M059J (cell line): ENCODE data around the gene AKNA. TPM values are rescaled to one million over a fixed set of nuclear protein-coding genes. Genes with fewer than 3 reads are reported as not detected.

Experiments used
- DNase-seq: peaks from one replicate; pipeline ENCODE4 v3.0.0-alpha.2; 2012; ENCODE audit warnings: low read depth
- total RNA-seq: library from RNA; depleted of rRNA; stranded (reverse); fragments of >200 nt; shearing (Covaris generic); gene quantifications from 2 replicates; pipeline ENCODE4 v1.2.3, GENCODE V29; 2014

AKNA gene
- total RNA-seq, 1 experiment from 2014 or later = 3.2 TPM

DNA sequence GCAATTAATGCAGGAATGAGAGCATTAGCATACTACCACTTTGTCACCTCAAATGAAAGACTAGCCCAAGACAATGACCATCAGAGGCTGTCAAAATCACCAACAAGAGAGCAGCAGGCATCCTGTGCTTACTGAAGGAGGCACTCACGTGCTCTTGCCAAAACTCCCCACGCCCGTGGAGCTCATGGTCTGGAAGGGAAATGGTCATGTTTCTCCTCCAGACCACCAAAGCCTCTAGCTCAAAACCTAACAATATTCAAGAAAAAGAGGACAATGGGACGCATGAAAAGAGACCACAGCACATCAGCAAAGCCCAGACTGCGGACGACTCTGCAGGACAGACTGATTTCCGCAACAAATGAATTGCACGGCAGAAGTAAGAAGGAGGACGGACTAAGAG, 12.8 kb downstream of the AKNA start:
- DNase-seq = no peak

DNA sequence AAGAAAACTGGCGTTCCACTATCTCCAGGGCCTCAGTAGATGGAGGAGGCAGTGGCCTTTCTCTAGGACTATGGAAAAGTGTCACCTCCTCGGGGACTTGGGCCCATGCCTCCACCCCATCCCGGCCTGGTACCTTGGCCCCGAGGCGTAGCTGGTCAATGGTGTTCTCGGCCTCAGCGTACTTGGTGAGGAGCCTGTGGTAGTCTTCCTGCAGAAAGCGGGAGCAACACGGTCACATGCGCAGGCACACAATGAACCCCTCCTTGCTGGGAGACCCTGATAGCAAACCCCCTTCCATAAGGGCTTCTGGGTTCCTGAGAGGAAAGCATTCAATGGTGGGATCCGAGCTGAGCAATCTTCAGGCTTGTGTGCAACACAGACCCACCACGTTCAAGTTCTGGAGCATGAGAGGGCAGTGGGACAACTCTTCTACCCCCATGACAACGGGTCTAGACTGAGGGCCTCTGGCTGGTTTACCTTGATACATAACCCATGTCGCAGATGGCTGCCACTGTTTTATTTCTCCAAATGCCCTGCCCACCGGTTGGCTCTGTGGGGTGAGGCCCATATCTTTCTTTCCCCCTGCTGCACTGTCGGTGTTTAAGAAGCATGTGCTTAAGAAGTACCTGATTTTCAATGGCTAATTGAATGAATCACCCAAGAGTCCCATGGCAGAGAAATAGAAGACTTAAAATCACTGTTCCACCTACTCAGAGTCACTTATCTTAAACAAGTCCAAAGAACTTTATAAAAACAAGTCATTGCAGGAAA, 13.6 kb downstream of the AKNA start:
- DNase-seq = no peak

- DNase-seq = no peak
Observed at GRCh38 chr9:114372921-114373448, 14.8 kb downstream of the AKNA start.

DNA sequence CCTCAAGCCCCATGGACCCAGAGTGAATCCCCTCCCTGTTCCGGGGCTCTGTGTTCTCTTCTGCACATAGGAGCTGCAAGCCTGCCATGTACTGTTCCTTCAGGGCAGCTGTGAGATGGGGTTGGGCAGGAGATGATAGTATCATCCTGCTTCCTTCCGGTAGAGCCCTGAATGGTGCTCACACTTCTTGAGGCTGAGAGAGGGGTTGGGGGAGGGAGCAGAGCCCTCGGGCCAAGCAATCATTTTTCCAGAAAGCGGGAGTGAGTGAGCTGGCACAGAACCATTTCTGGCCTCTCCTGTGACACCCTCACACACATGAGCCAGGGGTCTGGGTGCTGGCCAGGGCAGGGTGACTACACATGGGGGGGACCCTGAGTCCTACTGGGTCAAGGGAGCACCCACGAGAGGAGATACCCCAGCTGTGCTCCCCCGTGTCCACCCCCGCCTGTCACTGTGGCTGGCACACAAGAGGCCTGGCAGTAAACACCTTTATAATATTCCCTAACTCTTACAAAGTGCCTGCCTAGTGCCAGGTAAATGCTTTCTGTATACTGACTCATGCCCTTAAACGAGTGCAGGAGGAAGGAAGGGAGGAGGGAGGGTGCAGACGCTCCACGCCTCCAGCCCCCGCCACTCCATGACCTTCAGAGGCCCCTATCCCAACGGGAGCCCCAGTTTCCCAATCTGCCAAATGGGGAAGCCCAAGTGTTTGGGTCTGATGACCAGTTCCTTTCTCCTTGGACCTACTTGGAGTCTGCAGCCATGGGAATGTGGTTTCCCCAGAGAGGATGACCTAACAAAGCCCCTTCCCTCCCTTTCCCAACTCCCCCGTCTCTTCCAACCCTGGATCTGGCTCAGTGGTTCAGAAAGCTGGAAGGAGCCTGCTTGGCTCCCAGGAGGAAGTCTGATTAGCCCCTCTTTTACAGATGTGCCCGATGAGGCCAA, 15.5 kb downstream of the AKNA start:
- DNase-seq = peak; percentile 85

DNA sequence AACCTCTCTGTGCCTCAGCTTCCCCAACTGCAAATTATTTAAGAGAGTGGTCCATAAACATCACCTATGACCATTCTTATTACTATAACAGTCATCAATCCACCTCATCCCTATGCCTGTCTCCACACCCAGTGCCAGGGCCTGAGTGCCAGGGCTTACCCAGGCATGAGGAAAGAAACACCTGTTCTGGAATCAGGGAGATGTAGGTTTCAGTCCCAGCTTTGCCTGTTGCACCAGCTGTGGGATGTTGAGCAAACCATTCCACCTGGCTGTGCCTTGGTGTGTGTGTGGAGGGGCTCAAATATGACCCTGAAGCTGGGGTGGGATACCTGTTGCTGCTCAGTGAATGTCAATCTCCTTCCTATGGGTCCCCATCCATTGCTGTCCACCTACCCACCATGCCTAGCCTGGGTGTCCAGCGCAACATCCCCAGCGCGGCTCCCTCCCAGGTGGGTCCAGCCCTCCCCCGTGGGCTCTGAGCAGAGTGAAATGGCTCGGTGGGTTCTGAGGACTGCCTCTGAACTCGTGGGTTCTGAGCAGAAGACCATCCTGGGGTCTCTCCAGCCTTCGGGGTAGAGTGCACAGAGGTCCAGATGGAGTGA, 16.3 kb downstream of the AKNA start:
- DNase-seq = no peak

GRCh38 chr9:114370968-114371320, 16.8 kb downstream of the AKNA start:
- no peak for DNase-seq

- DNase-seq = no peak
Observed at GRCh38 chr9:114370251-114370967, 17.4 kb downstream of the AKNA start.

GRCh38 chr9:114369216-114370130, 18.3 kb downstream of the AKNA start:
- DNase-seq = no peak

- DNase-seq = no peak
Observed at GRCh38 chr9:114367772-114368569, 19.8 kb downstream of the AKNA start.

DNA sequence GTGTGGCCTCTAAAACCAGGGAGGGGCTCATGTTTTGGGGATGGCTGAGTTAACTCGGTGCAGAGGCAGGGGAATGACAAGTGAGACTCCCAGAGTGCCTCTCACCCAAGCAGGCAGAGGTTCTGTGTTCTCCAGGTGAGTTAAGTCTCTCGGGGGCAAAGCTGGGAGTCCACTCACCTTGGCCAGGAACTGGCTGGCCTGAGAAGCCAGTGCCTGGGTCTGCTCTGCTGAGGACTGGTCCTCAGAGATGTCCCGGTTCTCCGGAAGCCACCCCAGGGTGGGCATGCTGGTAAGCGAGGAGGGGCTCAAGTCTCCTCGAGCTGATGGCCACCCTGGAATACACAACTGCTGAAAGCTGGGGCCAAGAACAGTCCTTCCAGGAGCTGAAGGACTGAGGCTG, 20.4 kb downstream of the AKNA start:
- no peak for DNase-seq

DNA sequence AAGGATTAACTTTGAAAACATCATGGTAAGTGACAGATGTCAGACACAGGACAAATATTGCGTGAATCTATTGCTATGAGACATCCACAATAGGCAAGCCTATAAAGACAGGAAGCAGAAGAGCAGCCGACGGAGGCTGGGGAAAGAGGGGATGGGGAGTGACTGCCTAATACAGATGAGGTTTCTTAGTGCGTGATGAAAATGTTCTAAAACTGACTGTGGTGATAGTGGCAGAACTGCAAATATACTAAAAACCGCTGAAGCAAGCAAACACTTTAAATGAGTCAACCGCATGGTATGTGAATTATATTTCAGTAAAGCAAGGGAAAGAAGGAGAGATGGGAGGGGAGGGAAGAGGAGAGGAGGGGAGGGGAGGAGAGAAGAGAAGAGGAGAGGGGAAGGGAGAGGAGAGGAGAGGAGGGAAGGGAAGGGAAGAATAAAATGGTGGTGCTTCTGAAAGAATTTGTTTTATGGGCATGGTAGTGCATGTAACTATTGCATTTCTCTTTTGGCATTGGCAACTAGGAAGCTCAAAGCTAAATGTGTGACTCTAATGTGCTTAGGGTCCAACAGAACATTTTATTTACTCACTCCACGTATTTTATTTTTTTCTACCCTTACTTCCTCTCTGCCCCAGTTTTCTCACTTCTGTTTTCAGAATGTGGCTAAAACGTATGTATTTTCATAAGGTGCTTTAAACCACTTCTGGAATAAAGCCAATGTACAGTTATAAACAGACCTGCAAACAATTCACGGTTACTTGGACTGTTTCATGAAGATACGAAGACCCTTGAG, 21.3 kb downstream of the AKNA start:
- peak; percentile 95 for DNase-seq

DNA sequence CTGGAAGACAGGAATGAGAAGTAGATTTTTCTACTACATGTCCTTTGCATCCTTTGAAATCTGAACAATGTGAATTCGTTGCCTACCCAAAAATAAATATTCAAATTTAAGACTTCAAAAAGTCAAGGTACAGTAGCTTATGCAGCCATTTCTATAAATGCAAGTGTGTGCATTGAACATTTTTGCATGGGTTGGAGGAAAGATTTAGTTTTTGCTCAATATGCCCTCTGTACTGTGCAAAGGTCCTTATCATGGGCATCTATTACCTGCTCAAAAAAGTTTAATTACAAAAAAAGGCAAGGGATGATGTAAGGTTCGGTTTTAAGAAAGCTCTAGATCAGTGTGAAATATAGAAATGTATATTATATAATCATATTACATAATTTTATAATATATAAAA, 22.6 kb downstream of the AKNA start:
- no peak for DNase-seq

DNA sequence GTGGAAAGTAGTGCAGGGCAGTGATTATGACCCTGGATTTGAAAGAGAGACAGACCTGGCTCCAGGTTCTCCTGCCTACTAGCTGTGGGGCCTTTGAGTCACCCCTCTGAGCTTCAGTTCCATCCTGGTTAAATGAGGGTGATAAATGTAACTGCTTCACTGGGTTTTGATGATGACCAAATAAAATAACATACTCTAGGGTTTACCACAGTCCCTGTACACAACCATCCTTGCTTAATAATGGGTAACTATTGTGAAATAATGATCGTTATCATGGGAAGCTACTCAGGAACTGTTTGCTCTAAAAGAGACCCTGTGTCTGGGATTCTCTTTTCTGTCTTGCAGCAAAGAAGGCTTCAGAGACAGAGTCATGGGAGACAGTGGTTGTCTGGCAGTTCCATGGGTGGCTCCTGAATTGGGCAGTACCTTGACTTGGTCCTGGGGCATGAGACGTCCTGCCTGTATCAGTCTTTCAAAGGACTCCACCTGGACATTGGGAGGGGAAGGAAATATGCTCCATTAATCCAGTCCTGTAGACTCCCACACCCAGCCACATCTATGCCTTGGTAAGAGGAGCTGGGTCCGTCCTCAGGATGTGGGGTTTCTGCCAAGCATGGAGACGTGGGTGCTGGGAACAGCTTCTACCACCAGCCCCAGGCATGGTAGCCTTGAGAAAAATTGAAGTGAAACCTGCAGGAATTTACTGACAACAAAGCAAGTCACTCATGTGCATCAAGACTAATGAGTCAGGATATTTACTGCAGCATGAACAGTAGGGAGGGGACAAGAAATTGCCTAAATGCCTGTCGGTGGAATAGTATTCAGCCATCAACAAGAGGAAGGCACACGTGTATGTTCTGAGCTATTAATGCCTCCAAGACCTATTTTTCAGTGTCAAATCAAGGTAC, 23.4 kb downstream of the AKNA start:
- peak; percentile 98 for DNase-seq

- no peak for DNase-seq
Observed at GRCh38 chr9:114363424-114363823, 24.4 kb downstream of the AKNA start.

DNA sequence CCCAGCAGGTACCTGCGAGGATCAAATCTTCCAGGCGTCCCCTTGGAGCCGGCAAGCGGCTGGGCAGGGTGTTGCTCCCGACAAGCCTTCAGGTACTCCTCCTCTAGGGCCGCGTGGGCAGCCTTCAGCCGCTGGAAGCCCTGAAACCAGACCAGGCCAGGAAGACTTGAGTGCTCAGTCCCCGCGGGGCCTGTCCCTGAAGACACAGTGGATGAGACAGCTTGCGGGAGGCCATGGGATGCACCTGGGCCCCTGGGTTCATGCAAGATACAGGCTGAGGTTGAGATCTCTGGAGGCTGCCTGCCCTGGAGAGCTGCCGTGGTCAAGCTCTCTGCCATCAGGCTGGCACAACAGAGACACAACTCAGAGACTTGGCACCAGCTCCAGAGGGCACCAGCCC, 25.4 kb downstream of the AKNA start:
- no peak for DNase-seq

- no peak for DNase-seq
Observed at GRCh38 chr9:114361542-114361941, 26.2 kb downstream of the AKNA start.

GRCh38 chr9:114359801-114360200, 28.0 kb downstream of the AKNA start:
- no peak for DNase-seq

GRCh38 chr9:114357911-114358328, 29.9 kb downstream of the AKNA start:
- no peak for DNase-seq
